HCT116 (cell line): ENCODE data around the gene IGSF21. TPM values are rescaled to one million over a fixed set of nuclear protein-coding genes. Genes with fewer than 3 reads are reported as not detected.

ENCODE experiments used
- ATAC-seq: fragments of 200-7000 bp; cut with Tn5 transposase; 2 replicates; pipeline ENCODE4 v1.9.1; 2020; ENCODE audit warnings: mild to moderate bottlenecking, moderate library complexity
- BruUV-seq: library from RNA; stranded (reverse); fragments of 400-500 nt; replicated peaks from 2 replicates; lab custom pipeline; 2021; lab: Mats Ljungman, UMichigan
- CTCF ChIA-PET: fragments of 300-600 bp; sonication (Branson Sonifier 250); formaldehyde crosslinking; loops from one replicate; lab custom pipeline; 2021; ENCODE audit warnings: antibody characterized with exemption; lab: Charles Lee
- POLR2A ChIA-PET: fragments of 300-600, 350-600 bp; sonication (Branson Sonifier 250); formaldehyde crosslinking; loops from one replicate; lab custom pipeline; 2021; ENCODE audit warnings: antibody characterized with exemption; lab: Charles Lee
- RAD21 ChIA-PET, 2 experiments: fragments of 300-600 bp; sonication (Branson Sonifier 250); formaldehyde crosslinking; loops; one replicate each; lab custom pipeline; 2023; ENCODE audit warnings: low total read pairs in 2 of 2; ENCODE audit not compliant: uncharacterized antibody in 2 of 2, unreplicated experiment in 2 of 2, low non-redundant PET in 1 of 2; lab: Charles Lee
- DNase-seq: peaks from one replicate; pipeline ENCODE4 v3.0.0-alpha.2; 2010; ENCODE audit warnings: low read depth, low spot score
- H2AFZ ChIP-seq: fragments of 200-600 bp; shearing (Covaris generic), sonication (generic); 2 replicates; pipeline ENCODE4 v1.6.1; 2017; ENCODE audit warnings: low read depth, mixed run types, mixed read lengths, antibody characterized with exemption, low read length; ENCODE audit not compliant: poor library complexity, severe bottlenecking
- H3K27ac ChIP-seq: 2 replicates; pipeline ENCODE4 v1.5.1; 2012; ENCODE audit warnings: low read depth, low read length
- H3K27me3 ChIP-seq: fragments of 200-600 bp; sonication (generic); 2 replicates; pipeline ENCODE4 v1.6.1; 2016; ENCODE audit warnings: mixed run types, low read length, mixed read lengths; ENCODE audit not compliant: insufficient read depth
- H3K36me3 ChIP-seq, 2 experiments: fragments of 200-500 bp in 1 of 2; fragments of 200-600 bp in 1 of 2; sonication (Bioruptor generic) in 1 of 2; sonication (generic) in 1 of 2; 2 replicates each; pipeline versions ENCODE4 v1.5.1 to v1.6.1; 2014 to 2016; ENCODE audit warnings: low read length in 2 of 2, inconsistent platforms in 1 of 2, mixed read lengths in 1 of 2, mixed run types in 1 of 2; ENCODE audit not compliant: insufficient read depth in 2 of 2, control insufficient read depth in 1 of 2
- H3K4me1 ChIP-seq, 2 experiments: fragments of 200-600 bp in 1 of 2; sonication (generic) in 1 of 2; 2 replicates each; pipeline versions ENCODE4 v1.5.1 to v1.6.1; 2012 to 2017; ENCODE audit warnings: low read length in 2 of 2, inconsistent platforms in 1 of 2, mild to moderate bottlenecking in 1 of 2, mixed read lengths in 1 of 2, mixed run types in 1 of 2, moderate library complexity in 1 of 2; ENCODE audit not compliant: insufficient read depth in 2 of 2, control insufficient read depth in 1 of 2
- H3K4me2 ChIP-seq: fragments of 200-600 bp; sonication (generic); 2 replicates; pipeline ENCODE4 v1.6.1; 2017; ENCODE audit warnings: mixed run types, low read length, mixed read lengths
- H3K4me3 ChIP-seq, 2 experiments: fragments of 200-600 bp in 1 of 2; sonication (generic) in 1 of 2; replicated peaks in 1 of 2; 2 replicates each; pipeline ENCODE4 v1.5.1; 2011 to 2016; ENCODE audit warnings: low read length in 2 of 2, control low read depth in 1 of 2, low read depth in 1 of 2, mild to moderate bottlenecking in 1 of 2, mixed read lengths in 1 of 2, mixed run types in 1 of 2
- H3K79me2 ChIP-seq: fragments of 200-600 bp; sonication (generic); 2 replicates; pipeline ENCODE4 v1.6.1; 2017; ENCODE audit warnings: mild to moderate bottlenecking, mixed run types, low read length, moderate library complexity, mixed read lengths; ENCODE audit not compliant: insufficient read depth
- H3K9ac ChIP-seq: fragments of 200-600 bp; sonication (generic); 2 replicates; pipeline ENCODE4 v1.6.1; 2016; ENCODE audit warnings: low read length, mixed read lengths
- H3K9me2 ChIP-seq: fragments of 200-600 bp; sonication (generic), shearing (Covaris generic); 2 replicates; pipeline ENCODE4 v1.6.1; 2017; ENCODE audit warnings: mixed run types, mild to moderate bottlenecking, moderate library complexity; ENCODE audit not compliant: insufficient read depth
- H3K9me3 ChIP-seq, 2 experiments: fragments of 200-500 bp in 1 of 2; fragments of 200-600 bp in 1 of 2; sonication (Bioruptor generic) in 1 of 2; sonication (generic) in 1 of 2; 2 replicates each; pipeline ENCODE4 v1.6.1; 2014 to 2017; ENCODE audit warnings: low read length in 2 of 2, mixed read lengths in 2 of 2, inconsistent platforms in 1 of 2, low read depth in 1 of 2, mild to moderate bottlenecking in 1 of 2, mixed run types in 1 of 2, moderate library complexity in 1 of 2; ENCODE audit not compliant: control insufficient read depth in 1 of 2, insufficient read depth in 1 of 2
- H4K20me1 ChIP-seq: fragments of 200-600 bp; sonication (generic), shearing (Covaris generic); 2 replicates; pipeline ENCODE4 v1.6.1; 2017; ENCODE audit warnings: mixed run types, mild to moderate bottlenecking, moderate library complexity; ENCODE audit not compliant: insufficient read depth
- ATF3 ChIP-seq: IDR thresholded peaks from 2 replicates; pipeline ENCODE4 v1.6.1; 2012
- CBX3 ChIP-seq: IDR thresholded peaks from 2 replicates; pipeline ENCODE4 v1.6.1; 2012; ENCODE audit warnings: low read depth
- CTCF ChIP-seq, 3 experiments: fragments of 200-600 bp in 1 of 3; sonication (generic) in 1 of 3; IDR thresholded peaks in 2 of 3; conservative IDR thresholded peaks in 1 of 3; 2 replicates each; pipeline ENCODE4 v1.5.1; 2012 to 2017; ENCODE audit warnings: low read depth in 2 of 3, low read length in 2 of 3, antibody characterized with exemption in 1 of 3, borderline replicate concordance in 1 of 3, control low read depth in 1 of 3, mild to moderate bottlenecking in 1 of 3, mixed read lengths in 1 of 3, mixed run types in 1 of 3, moderate library complexity in 1 of 3; ENCODE audit not compliant: insufficient read depth in 1 of 3
- EGR1 ChIP-seq: IDR thresholded peaks from 2 replicates; pipeline ENCODE4 v1.6.1; 2012; ENCODE audit warnings: low read depth
- ELF1 ChIP-seq: IDR thresholded peaks from 2 replicates; pipeline ENCODE4 v1.6.1; 2012; ENCODE audit warnings: low read depth, borderline replicate concordance
- EZH2 ChIP-seq: fragments of 200-600 bp; sonication (generic); IDR thresholded peaks from 2 replicates; pipeline ENCODE4 v1.6.1; 2017; ENCODE audit warnings: antibody characterized with exemption, mixed run types
- JUND ChIP-seq: IDR thresholded peaks from 2 replicates; pipeline ENCODE4 v1.6.1; 2012
- SIN3A ChIP-seq: IDR thresholded peaks from 2 replicates; pipeline ENCODE4 v1.6.1; 2012; ENCODE audit warnings: low read depth
- SRF ChIP-seq: IDR thresholded peaks from 2 replicates; pipeline ENCODE4 v1.6.1; 2012; ENCODE audit warnings: low read depth
- TCF7L2 ChIP-seq: IDR thresholded peaks from 2 replicates; pipeline ENCODE4 v1.7.0; 2011; ENCODE audit warnings: borderline replicate concordance, inconsistent platforms; ENCODE audit not compliant: insufficient read depth, insufficient read length; ENCODE audit errors: extremely low read depth
- ZBTB33 ChIP-seq: IDR thresholded peaks from 2 replicates; pipeline ENCODE4 v1.6.1; 2011; ENCODE audit warnings: mild to moderate bottlenecking, low read length, moderate library complexity; ENCODE audit not compliant: insufficient replicate concordance; ENCODE audit errors: extremely low read depth
- ZFX ChIP-seq: fragments of 450-650 bp; IDR thresholded peaks from 2 replicates; pipeline ENCODE4 v1.6.1; 2017
- ZNF274 ChIP-seq: fragments of 200-500 bp; sonication (Bioruptor generic); IDR thresholded peaks from 2 replicates; pipeline ENCODE4 v1.6.1; 2014; ENCODE audit warnings: mild to moderate bottlenecking, low read depth, low read length, inconsistent platforms
- intact Hi-C: fragments of 100-400 bp; cut with micrococcal nuclease; formaldehyde crosslinking; loops from 2 replicates; pipeline ENCODE4 v1.10.0; 2022
- total RNA-seq: library from RNA; stranded (reverse); gene quantifications from one replicate; pipeline ENCODE4 v1.2.1, GENCODE V29; 2021; ENCODE audit not compliant: unreplicated experiment

The IGSF21 gene
- total RNA-seq, 1 experiment from 2014 or later: not detected

GRCh38 chr1:18108299-18109057, 880 bp downstream of the IGSF21 start (continued):
- TF ChIP-seq CBX3 (no peak), CTCF (IDR thresholded peaks at IDR 0.05 in 2 of 3, conservative IDR thresholded peaks at IDR 0.05 in 1 of 3; ENCODE audit: borderline replicate concordance in 1 of 3, insufficient read depth in 1 of 3, low read depth in 2 of 3, low read length in 2 of 3) (no peak), SRF (no peak), EGR1 (no peak), TCF7L2 (no peak)
- TF ChIP-seq, all 23 proteins: peak for 0

- CTCF ChIA-PET: no interaction called here
- no peaks in the 10 kb centered on the region for H3K4me1 ChIP-seq
- POLR2A ChIA-PET: no interaction called here
- H3K36me3 ChIP-seq: no peaks in the 10 kb centered on the region
- no peak overlapping the region for H3K9ac ChIP-seq
- no peak overlapping the region for H3K27ac ChIP-seq
- no peaks in the 10 kb centered on the region for H4K20me1 ChIP-seq
- BruUV-seq: no TSS peak
- RAD21 ChIA-PET: no interaction called here
- H3K9me2 ChIP-seq: no peaks in the 10 kb centered on the region
- no peak for DNase-seq
- no peak overlapping the region for H2AFZ ChIP-seq
- 0 out of 2 replicates have a peak, but pooled peaks cover 9% of the 10 kb centered on the region for H3K27me3 ChIP-seq
- ATAC-seq: no peak
- no peaks in the 10 kb centered on the region for H3K79me2 ChIP-seq
- no peak overlapping the region for H3K4me2 ChIP-seq
- intact Hi-C loops: no loop called here
- TF ChIP-seq ZBTB33 (no peak), TCF7L2 (no peak), ATF3 (no peak), ELF1 (no peak), ZNF274 (no peak), JUND (no peak), EZH2 (no peak), ZFX (no peak), CBX3 (no peak), SIN3A (no peak)
- H3K9me3 ChIP-seq: no peaks in the 10 kb centered on the region
- no peak overlapping the region for H3K4me3 ChIP-seq
These were observed 1.6 kb downstream of the IGSF21 start for GRCh38 chr1:18109058-18109755.
